Fibroblast of pulmonary artery (primary cell): Measurements from ENCODE around the gene ADGRL3.

Source experiments
- DNase-seq: peaks from one replicate; pipeline ENCODE4 v3.0.0-alpha.2; 2010; ENCODE audit warnings: low read depth
- H3K4me3 ChIP-seq: replicated peaks from 2 replicates; pipeline ENCODE4 v1.5.1; 2011; ENCODE audit warnings: low read depth, mild to moderate bottlenecking, control low read depth, low read length, moderate library complexity
- CTCF ChIP-seq: IDR thresholded peaks from 2 replicates; pipeline ENCODE4 v1.5.1; 2011; ENCODE audit warnings: mild to moderate bottlenecking, control low read depth, low read length, inconsistent platforms; ENCODE audit errors: missing control alignments

Gene ADGRL3

GRCh38 chr4:61445374-61446063 is 245.4 kb downstream of the ADGRL3 start:
- DNase-seq: no peak
- TF ChIP-seq CTCF: no peak

GRCh38 chr4:61446941-61447340 is 246.8 kb downstream of the ADGRL3 start:
- DNase-seq: no peak
- no peak for TF ChIP-seq CTCF
- no peak overlapping the region for H3K4me3 ChIP-seq

More at GRCh38 chr4:61445374-61446063, 245.4 kb downstream of the ADGRL3 start:
- H3K4me3 ChIP-seq: no peak overlapping the region

GRCh38 chr4:61447918-61448317 is 247.8 kb downstream of the ADGRL3 start:
- no peak overlapping the region for H3K4me3 ChIP-seq
- no peak for DNase-seq
- TF ChIP-seq CTCF: no peak

GRCh38 chr4:61451935-61452334 is 251.8 kb downstream of the ADGRL3 start:
- no peak for DNase-seq
- no peak overlapping the region for H3K4me3 ChIP-seq
- TF ChIP-seq CTCF: no peak

GRCh38 chr4:61461956-61462355 is 261.8 kb downstream of the ADGRL3 start:
- TF ChIP-seq CTCF: no peak
- no peak for DNase-seq
- no peak overlapping the region for H3K4me3 ChIP-seq

GRCh38 chr4:61462451-61463326 is 262.6 kb downstream of the ADGRL3 start:
- TF ChIP-seq CTCF: no peak
- peak; percentile 90 for DNase-seq
- no peak overlapping the region for H3K4me3 ChIP-seq
